Pulmonary artery endothelial cell (primary cell): ENCODE data around the gene PSRC1. TPM values are rescaled to one million over a fixed set of nuclear protein-coding genes. Genes with fewer than 3 reads are reported as not detected.

Experiments used
- DNase-seq: peaks from one replicate; pipeline ENCODE4 v3.0.0-alpha.2; 2011; ENCODE audit warnings: low read depth, low spot score
- total RNA-seq: library from RNA; depleted of rRNA; stranded (reverse); fragments of >200 nt; gene quantifications from 2 replicates; pipeline ENCODE4 v1.2.3, GENCODE V29; 2014

PSRC1 gene
- total RNA-seq, 1 donor from 2014 or later: 5.5 TPM

DNA sequence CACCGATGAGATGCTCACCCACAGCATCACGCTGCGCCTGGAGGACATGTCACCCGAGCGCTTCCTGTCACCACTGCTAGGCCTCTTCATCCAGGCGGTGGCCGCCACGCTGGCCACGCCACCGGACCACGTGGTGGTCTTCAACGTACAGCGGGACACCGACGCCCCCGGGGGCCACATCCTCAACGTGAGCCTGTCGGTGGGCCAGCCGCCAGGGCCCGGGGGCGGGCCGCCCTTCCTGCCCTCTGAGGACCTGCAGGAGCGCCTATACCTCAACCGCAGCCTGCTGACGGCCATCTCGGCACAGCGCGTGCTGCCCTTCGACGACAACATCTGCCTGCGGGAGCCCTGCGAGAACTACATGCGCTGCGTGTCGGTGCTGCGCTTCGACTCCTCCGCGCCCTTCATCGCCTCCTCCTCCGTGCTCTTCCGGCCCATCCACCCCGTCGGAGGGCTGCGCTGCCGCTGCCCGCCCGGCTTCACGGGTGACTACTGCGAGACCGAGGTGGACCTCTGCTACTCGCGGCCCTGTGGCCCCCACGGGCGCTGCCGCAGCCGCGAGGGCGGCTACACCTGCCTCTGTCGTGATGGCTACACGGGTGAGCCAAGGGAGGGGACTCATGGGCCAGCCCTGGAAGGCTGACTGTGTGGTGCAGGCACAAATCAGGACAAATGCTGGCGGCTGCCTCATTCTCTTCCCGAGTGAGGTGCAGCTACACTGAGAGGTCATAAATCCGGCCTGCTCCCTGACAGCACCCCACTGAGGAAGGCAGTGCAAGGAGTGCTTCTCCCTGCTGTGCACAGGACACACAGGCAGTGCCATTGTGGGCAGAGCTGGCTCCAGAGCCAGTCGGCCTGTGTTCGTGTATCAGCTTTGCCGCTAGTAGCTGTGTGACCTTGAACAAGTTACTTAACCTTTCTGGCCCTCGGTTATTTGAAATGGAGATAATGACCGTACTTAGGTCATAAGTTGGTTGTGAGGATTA lies 24.2 kb downstream of the PSRC1 start:
- DNase-seq: no peak

DNA sequence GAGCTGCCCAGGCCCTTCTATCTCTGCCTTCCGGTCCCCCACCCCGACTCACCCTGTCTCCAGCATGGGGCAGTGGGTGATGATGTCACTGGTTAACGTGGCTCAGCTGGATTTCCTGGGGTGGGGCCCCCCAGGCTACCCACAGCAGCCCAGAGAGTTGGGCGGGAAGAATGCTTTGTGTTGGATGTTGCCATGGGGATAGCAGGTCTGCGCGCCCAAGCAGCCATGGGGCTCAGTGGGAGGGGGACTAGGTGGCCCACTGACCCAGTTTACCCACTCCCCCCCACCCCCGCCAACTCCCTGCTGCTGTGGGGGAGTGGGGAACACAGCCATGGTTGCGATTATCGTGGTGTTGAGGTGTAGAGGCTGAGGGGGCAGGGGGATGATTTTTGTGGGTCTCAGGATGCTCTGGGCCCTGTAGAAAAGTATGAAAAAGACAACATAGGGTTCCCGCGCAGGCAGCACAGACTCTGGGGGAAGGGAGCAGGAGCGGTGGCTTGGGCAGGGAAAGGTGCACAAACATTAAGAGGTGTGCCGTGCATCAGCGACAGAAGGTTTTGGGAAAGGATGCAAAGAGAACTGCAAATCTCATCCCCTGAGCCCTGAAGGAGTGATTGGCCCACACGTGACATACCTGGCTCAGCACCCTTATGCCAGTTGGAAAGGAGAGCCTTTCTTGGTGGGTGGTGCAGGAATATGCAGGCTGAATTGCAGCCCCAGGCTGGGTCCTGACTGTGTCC lies 25.1 kb downstream of the PSRC1 start:
- DNase-seq: no peak

DNA sequence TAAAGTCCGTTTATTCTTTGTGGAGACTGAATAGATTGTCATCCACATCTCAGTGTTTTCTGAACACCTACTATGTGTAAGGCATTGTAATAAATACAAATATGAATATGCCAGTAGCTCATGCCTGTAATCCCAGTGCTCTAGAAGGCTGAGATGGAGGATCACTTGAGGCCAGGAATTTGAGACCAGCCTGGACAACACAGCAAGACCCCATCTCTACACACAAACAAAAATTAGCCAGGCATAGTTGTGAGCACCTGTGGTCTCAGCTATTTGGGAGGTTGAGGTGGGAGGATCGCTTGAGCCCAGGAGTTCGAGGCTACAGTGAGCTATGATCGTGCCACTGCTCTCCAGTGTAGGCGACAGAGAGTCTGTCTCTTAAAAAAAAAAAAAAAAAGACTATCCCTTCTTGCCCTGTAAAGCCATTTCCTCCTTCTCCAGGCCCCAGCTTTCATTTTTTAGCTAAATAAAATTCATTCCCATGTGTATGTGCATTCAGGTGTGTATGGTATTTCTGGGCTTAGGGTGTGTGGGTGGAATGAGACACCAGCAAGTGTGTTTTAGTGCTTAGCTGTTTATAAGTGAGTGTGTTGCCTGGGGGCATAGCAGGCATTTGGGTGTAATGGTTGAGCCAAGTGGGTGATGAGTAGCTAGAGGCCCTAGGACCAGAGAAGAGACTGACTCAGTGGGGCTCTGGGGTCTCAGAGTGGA lies 25.8 kb downstream of the PSRC1 start:
- no peak for DNase-seq

DNA sequence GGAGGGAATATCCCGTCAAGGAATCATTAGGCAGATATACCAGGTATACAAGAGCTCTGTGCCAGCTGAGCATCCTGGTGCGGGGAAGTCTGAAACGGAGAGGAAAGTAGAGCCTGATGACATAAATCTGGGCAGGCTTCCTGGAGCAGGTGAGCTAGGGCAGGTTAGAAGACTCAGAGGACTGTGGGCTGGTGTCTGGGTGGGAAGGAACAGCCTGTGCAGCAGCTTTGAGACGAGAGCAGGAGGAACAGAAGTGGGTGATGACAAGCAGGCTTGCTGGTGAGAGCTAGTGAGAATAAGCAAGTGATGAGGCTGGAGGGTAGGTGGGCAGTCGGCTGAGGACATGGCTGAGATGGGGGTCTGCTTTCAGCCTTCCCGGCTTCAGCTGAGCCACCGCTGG lies 26.9 kb downstream of the PSRC1 start:
- DNase-seq: no peak

DNA sequence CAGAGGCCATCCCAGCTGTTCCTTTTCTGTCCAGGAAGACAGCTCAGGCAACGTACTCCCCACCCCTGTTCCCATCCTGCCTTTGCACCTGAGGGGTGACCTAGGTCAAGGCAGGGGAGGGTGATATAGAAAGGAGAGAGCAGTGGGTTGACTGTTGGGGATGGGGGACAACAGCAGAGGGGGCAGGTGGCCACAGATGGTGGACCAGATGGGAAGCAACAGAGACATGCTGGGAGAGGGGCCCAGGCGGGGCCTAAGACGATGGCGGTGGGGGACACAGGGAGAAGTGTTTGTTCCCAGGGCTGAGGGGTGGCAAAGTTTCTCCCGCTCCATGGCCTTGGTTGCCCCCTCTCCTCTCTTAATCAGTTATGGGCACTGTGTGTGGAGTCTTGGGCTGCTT lies 27.3 kb downstream of the PSRC1 start:
- no peak for DNase-seq

DNA sequence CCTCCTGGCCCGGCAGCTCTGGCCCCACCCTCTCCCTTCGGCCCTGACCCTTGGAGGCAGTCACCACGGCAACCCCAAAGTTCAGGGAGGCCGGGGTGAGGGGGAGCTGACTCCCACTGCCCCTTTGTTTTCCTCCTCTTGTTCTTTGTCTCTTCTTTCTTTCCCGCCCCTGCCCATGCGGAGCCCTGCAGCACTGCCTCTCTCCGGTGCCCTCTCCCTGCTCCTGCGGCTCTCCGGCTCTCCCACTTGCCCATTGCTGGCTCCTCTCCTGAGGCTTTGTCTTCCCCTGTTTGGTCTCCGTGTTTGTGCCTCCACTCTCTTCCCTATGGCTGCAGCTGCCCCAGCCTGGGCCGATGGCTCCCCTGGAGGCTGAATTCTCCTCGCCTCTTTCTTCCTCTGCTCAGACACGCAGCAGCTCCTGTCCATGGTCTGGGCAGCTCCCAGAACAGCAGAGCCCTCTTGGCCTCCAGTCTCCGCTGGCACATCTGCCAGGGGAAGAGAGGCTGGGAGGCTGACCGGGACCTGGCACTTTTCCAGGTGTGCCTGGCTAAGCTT lies 27.8 kb downstream of the PSRC1 start:
- DNase-seq: no peak

DNA sequence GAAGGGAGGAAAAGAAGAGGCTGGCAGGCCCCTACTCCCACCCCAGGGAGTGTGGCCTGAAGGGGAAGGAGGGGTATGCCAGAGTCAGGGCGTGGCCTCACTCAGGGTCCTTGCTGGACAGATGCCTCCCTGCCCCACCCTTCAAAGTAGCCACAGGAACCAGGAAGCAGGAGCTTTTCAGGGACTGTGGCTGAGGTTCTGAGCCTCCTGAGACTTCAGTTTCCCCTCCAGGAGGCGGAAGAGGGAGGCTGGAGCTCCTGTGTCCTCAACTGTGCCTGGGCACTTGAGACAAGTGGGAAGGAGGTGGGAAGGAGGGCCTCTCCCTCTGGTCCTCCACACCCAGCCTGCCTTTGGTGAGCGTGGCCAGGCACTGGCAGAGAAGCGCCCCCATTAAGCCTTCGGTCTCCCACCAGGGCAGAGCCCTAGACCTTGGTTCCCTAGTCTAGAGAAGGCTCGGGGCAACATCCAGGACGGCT lies 28.3 kb downstream of the PSRC1 start:
- no peak for DNase-seq

DNA sequence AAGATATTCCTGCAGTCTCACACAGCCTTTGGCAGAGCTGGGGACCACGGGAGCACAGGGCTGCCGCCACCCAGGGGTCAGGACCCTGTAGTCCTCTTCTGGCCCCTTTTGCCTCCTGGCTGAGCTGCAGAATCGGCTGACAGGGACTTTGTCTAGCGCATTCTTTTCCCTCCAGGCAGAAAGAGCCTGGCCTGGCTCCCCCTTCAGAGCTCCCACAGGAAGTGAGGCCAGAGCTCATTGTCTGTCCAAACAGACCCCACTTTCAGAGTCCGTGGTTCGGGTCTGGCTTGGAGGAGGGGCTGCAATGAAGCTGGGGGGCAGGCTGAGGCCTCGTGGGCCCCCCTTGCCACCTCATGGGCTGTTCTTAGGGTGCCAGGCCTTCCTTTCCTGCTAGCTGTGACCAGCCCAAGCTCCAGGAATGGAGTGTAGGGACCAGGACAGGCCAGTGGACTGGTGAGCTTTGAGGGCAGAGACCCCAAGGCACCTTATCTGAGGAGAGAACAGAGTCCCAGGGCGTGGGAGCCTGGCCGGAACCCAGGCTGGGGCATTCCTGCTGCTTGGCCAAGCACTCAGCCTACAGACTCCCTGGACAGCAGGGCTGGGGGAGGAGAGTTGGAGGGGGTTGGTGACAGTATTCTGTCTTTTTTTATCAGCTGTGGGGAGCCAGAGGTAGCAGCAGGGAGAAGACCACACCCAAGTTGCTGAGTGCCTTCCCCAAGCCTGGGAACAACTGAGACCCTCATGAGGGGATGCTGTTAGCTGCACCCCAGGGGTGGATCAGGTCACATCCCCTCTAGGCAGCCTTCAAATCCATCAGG lies 28.9 kb downstream of the PSRC1 start:
- DNase-seq: no peak

DNA sequence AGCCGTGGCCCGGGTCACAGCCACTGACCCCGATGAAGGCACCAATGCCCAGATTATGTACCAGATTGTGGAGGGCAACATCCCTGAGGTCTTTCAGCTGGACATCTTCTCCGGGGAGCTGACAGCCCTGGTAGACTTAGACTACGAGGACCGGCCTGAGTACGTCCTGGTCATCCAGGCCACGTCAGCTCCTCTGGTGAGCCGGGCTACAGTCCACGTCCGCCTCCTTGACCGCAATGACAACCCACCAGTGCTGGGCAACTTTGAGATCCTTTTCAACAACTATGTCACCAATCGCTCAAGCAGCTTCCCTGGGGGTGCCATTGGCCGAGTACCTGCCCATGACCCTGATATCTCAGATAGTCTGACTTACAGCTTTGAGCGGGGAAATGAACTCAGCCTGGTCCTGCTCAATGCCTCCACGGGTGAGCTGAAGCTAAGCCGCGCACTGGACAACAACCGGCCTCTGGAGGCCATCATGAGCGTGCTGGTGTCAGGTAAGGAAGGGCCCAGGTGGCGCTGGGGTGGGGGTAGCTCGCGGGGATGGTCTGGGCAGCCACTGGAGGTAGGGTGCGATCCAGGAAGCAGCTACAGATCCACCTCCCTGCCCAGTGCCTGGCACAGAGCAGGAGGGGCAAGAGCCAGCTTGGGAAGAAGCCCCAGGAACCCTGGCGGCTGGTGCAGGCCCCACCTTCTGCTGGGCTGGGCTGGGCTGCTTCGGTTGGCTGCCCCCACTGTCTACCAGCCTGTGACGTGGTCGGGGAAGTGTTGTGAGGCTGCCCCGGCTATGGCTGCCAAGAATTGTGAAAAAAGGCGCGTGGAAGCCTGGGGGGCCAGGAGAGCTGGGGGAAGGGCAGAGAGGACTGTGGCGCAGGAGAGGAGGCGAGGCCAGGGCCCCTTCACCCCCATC lies 29.8 kb downstream of the PSRC1 start:
- DNase-seq: no peak

DNA sequence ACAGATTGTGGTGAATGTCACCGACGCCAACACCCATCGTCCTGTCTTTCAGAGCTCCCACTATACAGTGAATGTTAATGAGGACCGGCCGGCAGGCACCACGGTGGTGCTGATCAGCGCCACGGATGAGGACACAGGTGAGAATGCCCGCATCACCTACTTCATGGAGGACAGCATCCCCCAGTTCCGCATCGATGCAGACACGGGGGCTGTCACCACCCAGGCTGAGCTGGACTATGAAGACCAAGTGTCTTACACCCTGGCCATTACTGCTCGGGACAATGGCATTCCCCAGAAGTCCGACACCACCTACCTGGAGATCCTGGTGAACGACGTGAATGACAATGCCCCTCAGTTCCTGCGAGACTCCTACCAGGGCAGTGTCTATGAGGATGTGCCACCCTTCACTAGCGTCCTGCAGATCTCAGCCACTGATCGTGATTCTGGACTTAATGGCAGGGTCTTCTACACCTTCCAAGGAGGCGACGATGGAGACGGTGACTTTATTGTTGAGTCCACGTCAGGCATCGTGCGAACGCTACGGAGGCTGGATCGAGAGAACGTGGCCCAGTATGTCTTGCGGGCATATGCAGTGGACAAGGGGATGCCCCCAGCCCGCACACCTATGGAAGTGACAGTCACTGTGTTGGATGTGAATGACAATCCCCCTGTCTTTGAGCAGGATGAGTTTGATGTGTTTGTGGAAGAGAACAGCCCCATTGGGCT lies 30.6 kb downstream of the PSRC1 start:
- DNase-seq: no peak

DNA sequence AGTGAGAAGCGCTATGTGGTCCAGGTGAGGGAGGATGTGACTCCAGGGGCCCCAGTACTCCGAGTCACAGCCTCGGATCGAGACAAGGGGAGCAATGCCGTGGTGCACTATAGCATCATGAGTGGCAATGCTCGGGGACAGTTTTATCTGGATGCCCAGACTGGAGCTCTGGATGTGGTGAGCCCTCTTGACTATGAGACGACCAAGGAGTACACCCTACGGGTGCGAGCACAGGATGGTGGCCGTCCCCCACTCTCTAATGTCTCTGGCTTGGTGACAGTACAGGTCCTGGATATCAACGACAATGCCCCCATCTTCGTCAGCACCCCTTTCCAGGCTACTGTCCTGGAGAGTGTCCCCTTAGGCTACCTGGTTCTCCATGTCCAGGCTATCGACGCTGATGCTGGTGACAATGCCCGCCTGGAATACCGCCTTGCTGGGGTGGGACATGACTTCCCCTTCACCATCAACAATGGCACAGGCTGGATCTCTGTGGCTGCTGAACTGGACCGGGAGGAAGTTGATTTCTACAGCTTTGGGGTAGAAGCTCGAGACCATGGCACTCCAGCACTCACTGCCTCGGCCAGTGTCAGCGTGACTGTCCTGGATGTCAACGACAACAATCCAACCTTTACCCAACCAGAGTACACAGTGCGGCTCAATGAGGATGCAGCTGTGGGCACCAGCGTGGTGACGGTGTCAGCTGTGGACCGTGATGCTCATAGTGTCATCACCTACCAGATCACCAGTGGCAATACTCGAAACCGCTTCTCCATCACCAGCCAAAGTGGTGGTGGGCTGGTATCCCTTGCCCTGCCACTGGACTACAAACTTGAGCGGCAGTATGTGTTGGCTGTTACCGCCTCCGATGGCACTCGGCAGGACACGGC lies 31.4 kb downstream of the PSRC1 start:
- no peak for DNase-seq

DNA sequence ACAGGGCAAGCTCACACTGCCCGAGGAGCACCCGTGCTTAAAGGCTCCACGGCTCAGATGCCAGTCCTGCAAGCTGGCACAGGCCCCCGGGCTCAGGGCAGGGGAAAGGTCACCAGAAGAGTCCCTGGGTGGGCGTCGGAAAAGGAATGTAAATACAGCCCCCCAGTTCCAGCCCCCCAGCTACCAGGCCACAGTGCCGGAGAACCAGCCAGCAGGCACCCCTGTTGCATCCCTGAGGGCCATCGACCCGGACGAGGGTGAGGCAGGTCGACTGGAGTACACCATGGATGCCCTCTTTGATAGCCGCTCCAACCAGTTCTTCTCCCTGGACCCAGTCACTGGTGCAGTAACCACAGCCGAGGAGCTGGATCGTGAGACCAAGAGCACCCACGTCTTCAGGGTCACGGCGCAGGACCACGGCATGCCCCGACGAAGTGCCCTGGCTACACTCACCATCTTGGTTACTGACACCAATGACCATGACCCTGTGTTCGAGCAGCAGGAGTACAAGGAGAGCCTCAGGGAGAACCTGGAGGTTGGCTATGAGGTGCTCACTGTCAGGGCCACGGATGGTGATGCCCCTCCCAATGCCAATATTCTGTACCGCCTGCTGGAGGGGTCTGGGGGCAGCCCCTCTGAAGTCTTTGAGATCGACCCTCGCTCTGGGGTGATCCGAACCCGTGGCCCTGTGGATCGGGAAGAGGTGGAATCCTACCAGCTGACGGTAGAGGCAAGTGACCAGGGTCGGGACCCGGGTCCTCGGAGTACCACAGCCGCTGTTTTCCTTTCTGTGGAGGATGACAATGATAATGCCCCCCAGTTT lies 32.3 kb downstream of the PSRC1 start:
- no peak for DNase-seq

DNA sequence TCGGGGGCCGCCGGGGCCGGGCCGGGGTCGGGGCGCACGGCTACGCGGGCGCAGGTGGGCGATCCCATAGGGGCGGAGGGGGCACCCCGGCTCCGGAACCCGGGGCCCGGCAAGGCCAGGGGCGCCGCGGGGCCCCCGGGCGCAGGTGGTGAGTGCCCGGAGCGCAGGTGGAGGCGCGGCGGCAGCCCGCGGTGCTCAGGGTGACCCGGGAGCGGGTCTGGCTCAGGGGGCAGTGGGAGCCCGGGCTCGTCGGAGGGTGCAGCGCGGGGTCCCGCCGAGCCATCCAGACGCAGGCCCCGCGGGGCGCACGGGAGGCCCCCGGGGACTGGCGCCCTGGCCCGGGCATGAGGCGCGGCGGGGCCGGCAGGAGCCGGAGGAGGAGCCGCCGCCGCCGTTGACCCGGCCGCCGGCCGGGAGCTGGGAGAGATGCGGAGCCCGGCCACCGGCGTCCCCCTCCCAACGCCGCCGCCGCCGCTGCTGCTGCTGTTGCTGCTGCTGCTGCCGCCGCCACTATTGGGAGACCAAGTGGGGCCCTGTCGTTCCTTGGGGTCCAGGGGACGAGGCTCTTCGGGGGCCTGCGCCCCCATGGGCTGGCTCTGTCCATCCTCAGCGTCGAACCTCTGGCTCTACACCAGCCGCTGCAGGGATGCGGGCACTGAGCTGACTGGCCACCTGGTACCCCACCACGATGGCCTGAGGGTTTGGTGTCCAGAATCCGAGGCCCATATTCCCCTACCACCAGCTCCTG lies 33.1 kb downstream of the PSRC1 start:
- no peak for DNase-seq

DNA sequence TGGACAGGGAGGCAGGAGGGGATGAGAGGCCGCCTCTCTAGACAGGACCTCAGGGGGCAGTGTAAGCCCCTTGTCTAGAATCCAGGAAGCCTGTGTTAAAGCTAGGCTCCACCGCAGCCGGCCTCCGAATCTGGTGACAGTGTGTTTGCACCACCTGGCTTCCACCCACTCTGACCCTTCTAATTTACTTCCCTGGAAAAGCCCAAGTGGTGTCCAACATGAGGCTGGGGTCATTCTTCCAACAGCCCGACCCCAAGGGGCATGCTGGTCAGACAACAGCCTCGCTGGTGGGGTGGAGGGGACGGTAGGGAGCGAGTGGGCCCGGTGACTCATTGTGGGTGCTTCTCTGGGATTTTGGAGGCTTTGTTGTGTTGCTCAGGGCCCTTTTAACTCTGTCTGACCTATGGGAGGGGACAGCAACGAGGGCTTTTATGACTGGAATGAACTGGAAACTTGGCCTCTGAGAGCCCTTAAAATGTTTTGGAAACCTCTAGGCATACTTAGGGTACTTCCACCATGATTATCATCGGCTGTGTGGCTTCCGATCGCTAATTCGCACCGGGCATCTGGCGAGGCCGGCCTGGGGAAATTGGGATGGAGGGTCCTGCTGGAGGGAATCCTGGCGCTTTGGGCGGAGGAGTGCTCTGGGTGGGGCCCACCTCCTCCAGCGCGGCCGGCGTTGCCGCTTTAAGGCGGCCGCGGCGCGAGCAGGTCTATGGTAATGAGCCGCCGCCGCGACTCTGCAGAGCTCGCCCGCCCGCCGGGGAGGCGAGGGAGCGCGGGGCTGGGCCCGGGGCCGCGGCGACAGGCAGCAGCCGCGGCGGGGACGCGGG lies 33.9 kb downstream of the PSRC1 start, which contains the start of gene CELSR2:
TSS of gene CELSR2 (plus strand) at position 743 of the 833 bp plus-strand sequence. CDS start 541 bp downstream, outside the sequence.
- no peak for DNase-seq

DNA sequence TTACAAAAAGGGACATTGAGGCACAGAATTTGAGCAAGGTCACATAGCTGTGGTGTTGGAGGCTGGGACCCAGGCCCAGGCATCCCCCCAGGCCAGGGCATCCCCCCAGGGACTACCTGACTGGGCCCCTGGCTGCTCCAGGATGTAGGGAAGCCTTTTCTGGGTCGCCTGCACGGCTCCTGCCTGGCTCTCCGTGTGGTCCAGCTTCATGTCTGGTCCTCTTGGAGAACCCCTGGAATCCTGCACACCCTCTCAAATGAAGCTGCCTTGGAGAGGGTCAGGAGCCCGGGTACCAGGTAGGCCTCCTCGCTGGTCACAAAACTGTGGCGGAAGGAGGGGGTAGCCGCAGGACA lies 34.5 kb downstream of the PSRC1 start:
- DNase-seq: no peak
